Adrenal gland (tissue), 5 donors: Measurements from ENCODE around the gene HTN3.

Experiments
- POLR2A ChIP-seq, 2 donors: fragments of 450-650 bp; IDR thresholded peaks; one replicate each; pipeline ENCODE4 v1.6.1; 2017; ENCODE audit warnings: antibody characterized with exemption in 2 of 2, mild to moderate bottlenecking in 2 of 2, moderate library complexity in 1 of 2
- TF ChIP-seq, protein P1 (sequence below), 6 experiments: fragments of 450-650 bp in 4 of 6; fragments of 200-600 bp in 2 of 6; sonication (generic) in 1 of 6; IDR thresholded peaks; 1 replicate in 5 of 6; 2 replicates in 1 of 6; pipeline versions ENCODE4 v1.5.1 to v1.8.0; 2016 to 2021; ENCODE audit warnings: antibody characterized with exemption in 6 of 6, mild to moderate bottlenecking in 2 of 6, moderate library complexity in 1 of 6
- donor health status: DM: no; HTN: no; CAD: no.

- TF ChIP-seq POLR2A (IDR thresholded peaks at IDR 0.05) = no peak
- TF ChIP-seq, protein P1, sequence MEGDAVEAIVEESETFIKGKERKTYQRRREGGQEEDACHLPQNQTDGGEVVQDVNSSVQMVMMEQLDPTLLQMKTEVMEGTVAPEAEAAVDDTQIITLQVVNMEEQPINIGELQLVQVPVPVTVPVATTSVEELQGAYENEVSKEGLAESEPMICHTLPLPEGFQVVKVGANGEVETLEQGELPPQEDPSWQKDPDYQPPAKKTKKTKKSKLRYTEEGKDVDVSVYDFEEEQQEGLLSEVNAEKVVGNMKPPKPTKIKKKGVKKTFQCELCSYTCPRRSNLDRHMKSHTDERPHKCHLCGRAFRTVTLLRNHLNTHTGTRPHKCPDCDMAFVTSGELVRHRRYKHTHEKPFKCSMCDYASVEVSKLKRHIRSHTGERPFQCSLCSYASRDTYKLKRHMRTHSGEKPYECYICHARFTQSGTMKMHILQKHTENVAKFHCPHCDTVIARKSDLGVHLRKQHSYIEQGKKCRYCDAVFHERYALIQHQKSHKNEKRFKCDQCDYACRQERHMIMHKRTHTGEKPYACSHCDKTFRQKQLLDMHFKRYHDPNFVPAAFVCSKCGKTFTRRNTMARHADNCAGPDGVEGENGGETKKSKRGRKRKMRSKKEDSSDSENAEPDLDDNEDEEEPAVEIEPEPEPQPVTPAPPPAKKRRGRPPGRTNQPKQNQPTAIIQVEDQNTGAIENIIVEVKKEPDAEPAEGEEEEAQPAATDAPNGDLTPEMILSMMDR (IDR thresholded peaks at IDR 0.05) = no peak
Measured at GRCh38 chr4:70027011-70027410, 1.2 kb upstream of the HTN3 start.
